DMS53 treated with DMSO at 0.1 percent for 48 hours (cell line): ENCODE data around the gene LINGO1.

Experiments
- DNase-seq: peaks from one replicate; lab custom pipeline; 2025; ENCODE audit not compliant: unreplicated experiment; lab: John Stamatoyannopoulos, UW

The LINGO1 gene

GRCh38 chr15:77633134-77633912, 611 bp upstream of the LINGO1 start:
- peak; percentile 81 for DNase-seq

GRCh38 chr15:77631745-77632533, 773 bp downstream of the LINGO1 start:
- DNase-seq = no peak

DNA sequence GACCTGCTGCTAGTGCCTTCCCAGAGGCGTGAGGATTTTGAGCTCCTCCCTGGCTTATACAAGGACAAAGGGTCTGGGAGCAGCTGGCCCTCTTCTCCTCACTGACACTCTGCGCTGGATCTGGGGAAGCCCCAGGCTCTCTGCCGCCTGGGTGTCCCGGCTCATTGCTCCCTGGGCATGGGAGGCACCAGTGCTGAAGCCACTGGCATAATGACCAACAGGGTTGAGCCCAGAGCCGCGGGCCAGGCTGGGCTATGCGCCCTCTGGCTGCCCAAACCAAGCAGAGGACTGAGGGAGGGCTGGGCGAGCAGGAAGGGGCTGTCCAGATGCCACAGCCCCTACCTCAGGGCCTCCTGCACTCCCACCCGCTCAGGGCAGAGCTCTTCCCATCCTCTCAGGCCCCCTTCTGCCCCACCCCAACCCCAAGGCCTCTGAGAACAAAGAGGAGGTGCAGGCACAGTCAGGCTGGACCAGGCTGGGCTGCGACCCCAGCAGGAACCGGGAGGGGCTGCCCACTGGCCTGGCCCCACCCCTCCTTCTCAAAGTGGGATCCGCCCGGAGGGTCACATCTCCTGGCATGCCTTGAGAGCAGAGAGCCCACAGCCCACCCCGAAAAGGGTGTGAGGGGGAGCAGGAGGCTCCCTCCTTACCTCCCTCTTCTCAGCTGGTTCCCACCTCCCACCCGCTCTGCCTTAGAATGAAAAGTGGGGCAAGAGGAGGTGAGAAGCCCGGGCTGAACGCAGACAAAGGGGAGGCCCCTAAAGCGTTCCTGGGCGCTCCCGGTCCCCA, 1.6 kb downstream of the LINGO1 start:
- no peak for DNase-seq

- DNase-seq = no peak
These were observed 2.7 kb downstream of the LINGO1 start for GRCh38 chr15:77630056-77630455.

GRCh38 chr15:77629070-77630030, 3.4 kb downstream of the LINGO1 start:
- no peak for DNase-seq

GRCh38 chr15:77628010-77628409, 4.7 kb downstream of the LINGO1 start:
- DNase-seq = no peak

- no peak for DNase-seq
These were observed 5.1 kb downstream of the LINGO1 start for GRCh38 chr15:77627581-77627980.

DNA sequence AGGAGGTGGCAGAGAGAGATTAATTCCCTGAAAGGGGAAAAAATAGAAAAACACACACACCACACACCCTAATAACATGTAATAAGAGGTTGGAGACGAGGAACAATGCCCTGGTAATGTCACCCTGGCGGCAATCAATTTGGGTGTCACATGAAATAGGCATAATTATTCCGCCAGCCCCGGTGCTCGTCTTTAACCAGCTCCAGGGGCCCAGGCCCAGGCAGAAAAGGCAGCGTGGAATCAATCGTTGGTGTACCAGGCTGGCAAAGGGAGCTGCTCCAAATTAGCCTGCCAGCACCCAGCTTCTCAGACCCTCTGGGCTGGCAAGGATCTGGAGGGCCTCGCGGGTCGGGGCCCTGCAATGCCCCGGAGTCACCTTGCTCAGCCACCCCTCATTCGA, 5.6 kb downstream of the LINGO1 start:
- no peak for DNase-seq

- no peak for DNase-seq
These were observed 6.7 kb downstream of the LINGO1 start for GRCh38 chr15:77626002-77626401.

DNA sequence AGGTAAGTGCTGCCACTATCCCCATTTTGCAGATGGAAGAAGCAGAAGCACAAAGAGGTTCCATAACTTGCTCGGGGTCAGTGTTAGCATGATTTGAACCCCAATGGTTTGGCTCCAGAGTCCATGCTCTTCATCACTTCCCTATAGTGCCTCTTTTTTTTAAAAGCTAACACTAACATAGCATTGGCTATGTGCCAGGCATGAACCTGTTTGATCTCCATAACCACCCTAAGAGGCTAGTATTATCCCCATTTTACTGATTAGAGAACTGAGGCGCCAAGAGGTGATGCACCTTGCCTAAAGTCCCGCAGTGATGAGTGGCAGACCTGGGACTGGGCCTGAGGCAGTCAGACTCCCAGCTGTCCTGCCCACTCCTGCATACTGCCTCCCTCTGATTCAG, 7.3 kb downstream of the LINGO1 start:
- no peak for DNase-seq

DNA sequence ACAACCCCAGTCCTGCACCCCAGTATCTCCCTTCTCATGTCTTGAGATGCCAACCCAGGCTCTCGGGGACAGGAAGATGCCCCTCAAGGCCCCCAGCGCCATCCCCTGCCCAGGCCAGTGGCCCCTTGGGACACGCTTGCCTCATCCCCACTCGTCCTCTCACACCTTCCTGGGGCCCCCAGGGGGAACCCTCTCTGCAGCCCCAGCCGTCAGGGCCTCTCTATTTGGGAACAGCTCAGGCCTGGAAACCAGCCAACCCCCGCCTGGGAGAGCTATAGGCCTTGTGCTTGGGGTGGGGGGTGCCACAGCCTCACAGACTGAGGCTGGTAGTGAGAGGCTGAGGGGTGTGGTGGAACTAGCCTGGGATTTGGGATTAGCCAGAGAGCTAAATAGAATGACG, 7.8 kb downstream of the LINGO1 start:
- no peak for DNase-seq

- no peak for DNase-seq
These were observed 8.8 kb downstream of the LINGO1 start for GRCh38 chr15:77623755-77624524.

DNA sequence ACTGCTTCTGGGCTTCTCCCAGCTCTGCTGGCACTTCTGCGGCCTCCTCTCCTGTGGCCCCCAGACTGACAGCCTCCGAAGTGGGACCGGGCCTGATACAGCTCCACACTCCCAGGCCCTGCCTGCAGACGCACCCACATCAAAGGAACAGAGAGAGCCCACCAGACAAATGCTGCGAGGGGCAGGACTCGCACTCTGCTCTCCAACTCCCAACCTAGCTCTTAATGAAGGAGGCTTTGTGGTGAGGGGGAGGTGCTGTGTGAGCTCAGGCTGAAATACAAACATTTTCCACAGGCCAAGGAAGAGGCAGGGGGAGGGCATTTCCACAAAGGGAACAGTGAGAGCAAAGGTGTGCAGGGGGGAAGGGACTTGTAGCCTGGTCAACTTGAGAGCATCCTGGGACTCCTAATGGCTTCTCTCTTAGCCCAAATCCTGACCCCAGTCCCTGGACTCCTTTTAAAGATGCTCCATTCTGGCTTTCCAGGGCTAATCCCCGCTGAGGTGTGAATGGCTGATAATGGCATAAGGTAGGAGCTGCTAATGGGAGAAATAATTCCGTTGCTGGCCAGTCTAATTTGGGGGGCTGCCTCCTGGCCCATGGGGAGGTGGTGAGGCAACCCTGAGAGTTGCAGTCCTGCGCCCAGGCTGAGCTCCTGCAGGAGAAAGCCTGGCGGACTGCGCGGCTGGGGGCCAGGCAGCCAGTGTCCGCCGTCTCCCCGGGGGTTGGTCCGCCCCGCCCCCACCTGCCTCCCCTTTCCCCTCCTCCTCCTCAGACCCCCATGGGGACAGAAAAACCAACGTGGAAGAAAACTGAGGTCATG, 9.6 kb downstream of the LINGO1 start:
- no peak for DNase-seq

GRCh38 chr15:77622209-77622933, 10.3 kb downstream of the LINGO1 start:
- DNase-seq = no peak

DNA sequence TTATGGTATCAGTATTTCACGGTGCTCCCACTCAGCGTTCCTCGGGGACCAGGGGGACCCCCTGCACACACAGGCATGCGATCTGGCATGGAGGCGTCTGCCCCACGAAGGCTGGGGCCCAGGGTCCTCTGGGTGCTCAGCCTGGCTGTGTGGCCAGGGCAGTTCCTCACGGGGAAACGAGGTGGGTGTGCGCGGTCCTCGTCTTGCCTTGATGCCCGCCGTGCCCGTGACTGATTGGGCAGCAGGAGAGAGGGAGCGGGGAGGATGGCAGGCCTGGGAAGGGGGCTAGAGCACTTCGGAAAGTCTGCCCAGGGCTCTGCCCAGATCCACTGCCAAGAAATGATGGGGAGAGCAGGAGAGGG, 10.9 kb downstream of the LINGO1 start:
- no peak for DNase-seq

GRCh38 chr15:77620960-77621647, 11.6 kb downstream of the LINGO1 start:
- no peak for DNase-seq

DNA sequence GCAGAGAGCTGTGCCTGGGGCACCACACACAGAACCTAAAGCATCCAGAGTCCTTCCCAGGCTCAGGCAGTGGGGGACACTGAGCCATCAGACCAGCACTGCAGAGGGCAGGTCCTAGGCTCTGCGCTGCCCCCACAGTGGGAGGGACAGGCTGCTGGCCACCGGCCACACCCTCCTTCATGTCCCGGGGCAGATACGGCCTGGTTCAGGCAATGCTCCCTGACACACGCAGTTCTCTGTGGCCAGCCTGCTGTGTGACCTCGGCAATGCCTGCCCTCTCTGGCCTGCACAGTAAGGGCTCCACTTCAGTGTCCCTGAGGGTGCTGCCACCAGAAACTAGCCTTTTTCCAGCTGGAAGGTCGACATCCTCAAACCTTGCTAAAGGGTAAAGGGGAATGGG, 12.4 kb downstream of the LINGO1 start:
- no peak for DNase-seq

- DNase-seq = no peak
These were observed 12.8 kb downstream of the LINGO1 start for GRCh38 chr15:77619883-77620282.
